NT2/D1 (cell line): Measurements from ENCODE around the gene IRAK2.

Experiments
- SUZ12 ChIP-seq: IDR thresholded peaks from 2 replicates; pipeline ENCODE4 v1.6.1; 2011; ENCODE audit not compliant: insufficient read length, insufficient read depth; ENCODE audit errors: extremely low read depth
- YY1 ChIP-seq: IDR thresholded peaks from 2 replicates; pipeline ENCODE4 v1.6.1; 2011; ENCODE audit not compliant: insufficient read length, insufficient read depth

DNA sequence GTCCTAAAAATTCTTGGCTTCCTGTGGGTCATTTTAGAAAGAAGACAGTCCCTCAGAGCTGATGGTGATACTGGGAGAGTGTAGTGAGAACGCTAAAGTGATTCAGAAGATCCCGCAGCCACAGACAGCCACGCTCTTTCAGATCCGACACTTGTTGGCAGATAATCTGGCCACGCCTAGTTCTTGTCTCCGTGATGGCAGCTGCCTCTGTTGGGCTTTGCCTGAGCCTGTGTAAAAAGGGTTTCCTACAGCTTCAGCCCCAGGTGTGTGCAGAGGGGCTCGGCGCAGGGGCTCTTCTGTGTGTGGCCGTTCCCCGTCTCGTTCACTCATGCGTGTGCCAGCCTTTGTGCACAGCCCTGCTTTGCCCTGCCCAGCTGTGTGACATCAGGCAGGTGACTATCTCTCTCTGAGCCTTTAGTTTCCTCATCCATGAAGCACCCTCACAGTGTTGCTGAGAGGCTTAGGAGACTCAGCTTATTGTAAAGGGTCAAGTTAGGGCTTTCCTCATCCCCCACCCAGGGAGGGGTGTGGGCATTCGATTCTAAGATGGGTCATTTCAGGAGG lies 6.3 kb downstream of the IRAK2 start:
- TF ChIP-seq SUZ12 (no peak), YY1 (no peak)
